H1 (cell line): ENCODE results near the gene PPARD. TPM values are rescaled to one million over a fixed set of nuclear protein-coding genes. Genes with fewer than 3 reads are reported as not detected.
"Not testable (repeated sequence)": the region's sequence is repeated elsewhere in the genome, so short reads cannot be mapped to it uniquely, and the experiment has no call there.

Experiments used
- CTCF ChIA-PET: fragments of 300-600 bp; sonication (Branson Sonifier 250); formaldehyde crosslinking; loops from one replicate; lab custom pipeline; 2021; ENCODE audit not compliant: partially characterized antibody; lab: Charles Lee
- POLR2A ChIA-PET: fragments of 300-600 bp; sonication (Branson Sonifier 250); formaldehyde crosslinking; loops from one replicate; lab custom pipeline; 2021; ENCODE audit warnings: inconsistent platforms; ENCODE audit not compliant: partially characterized antibody; lab: Charles Lee
- DNase-seq, 2 experiments: peaks; one replicate each; pipeline versions ENCODE4 v3.0.0 to v3.0.0-alpha.2; 2010 to 2022; ENCODE audit warnings: low spot score in 2 of 2, low read depth in 1 of 2, mixed read lengths in 1 of 2
- FAIRE-seq: peaks from 2 replicates; lab custom pipeline; 2011; peaks lifted over from hg19 to GRCh38; lab: Jason Lieb, UNC
- H2AFZ ChIP-seq: 2 replicates; pipeline ENCODE4 v1.8.1; 2012; ENCODE audit warnings: low read length, inconsistent platforms
- H2AK5ac ChIP-seq: 2 replicates; pipeline ENCODE4 v1.6.1; 2013; ENCODE audit warnings: low read depth, low read length
- H2BK120ac ChIP-seq: replicated peaks from 2 replicates; pipeline ENCODE3; 2013; ENCODE audit warnings: low read depth, low read length, inconsistent platforms
- H2BK12ac ChIP-seq: 2 replicates; pipeline ENCODE4 v1.6.1; 2013; ENCODE audit warnings: low read depth, low read length
- H2BK15ac ChIP-seq: 2 replicates; pipeline ENCODE4 v1.6.1; 2013; ENCODE audit warnings: low read length
- H2BK20ac ChIP-seq: 2 replicates; pipeline ENCODE4 v1.6.1; 2013; ENCODE audit warnings: low read length
- H2BK5ac ChIP-seq: 2 replicates; pipeline ENCODE4 v1.6.1; 2013; ENCODE audit warnings: low read depth, low read length
- H3K14ac ChIP-seq: 2 replicates; pipeline ENCODE4 v1.6.1; 2013; ENCODE audit warnings: inconsistent platforms; ENCODE audit not compliant: insufficient read length
- H3K18ac ChIP-seq: 2 replicates; pipeline ENCODE4 v1.6.1; 2013; ENCODE audit warnings: low read length; ENCODE audit errors: extremely low read depth
- H3K23ac ChIP-seq: 2 replicates; pipeline ENCODE4 v1.6.1; 2013; ENCODE audit warnings: inconsistent platforms; ENCODE audit not compliant: insufficient read length
- H3K23me2 ChIP-seq: 2 replicates; pipeline ENCODE4 v1.6.1; 2013; ENCODE audit warnings: low read depth, low read length
- H3K27ac ChIP-seq: 2 replicates; pipeline ENCODE4 v1.6.1; 2011; ENCODE audit warnings: low read depth, low read length, inconsistent platforms
- H3K27me3 ChIP-seq, 4 experiments: replicated peaks in 1 of 4; 1 replicate in 1 of 4; 2 replicates in 3 of 4; pipeline versions ENCODE4 v1.6.1 to v1.8.1; 2011 to 2013; ENCODE audit warnings: low read length in 3 of 4, mild to moderate bottlenecking in 3 of 4, inconsistent platforms in 2 of 4, mixed read lengths in 2 of 4, moderate library complexity in 1 of 4; ENCODE audit not compliant: control insufficient read depth in 3 of 4, insufficient read depth in 3 of 4; ENCODE audit errors: extremely low read depth in 1 of 4
- H3K36me3 ChIP-seq, 4 experiments: 2 replicates each; pipeline versions ENCODE4 v1.6.1 to v1.8.1; 2011 to 2013; ENCODE audit warnings: mild to moderate bottlenecking in 4 of 4, low read length in 3 of 4, moderate library complexity in 2 of 4, control low read depth in 1 of 4, inconsistent platforms in 1 of 4; ENCODE audit not compliant: insufficient read depth in 4 of 4, control insufficient read depth in 2 of 4
- H3K4ac ChIP-seq: replicated peaks from 2 replicates; pipeline ENCODE3; 2013; ENCODE audit warnings: low read length, low read depth, mixed read lengths, inconsistent platforms; ENCODE audit not compliant: insufficient read length
- H3K4me1 ChIP-seq, 4 experiments: replicated peaks in 1 of 4; 1 replicate in 1 of 4; 2 replicates in 3 of 4; pipeline versions ENCODE4 v1.6.1 to v1.8.1; 2011 to 2013; ENCODE audit warnings: low read length in 3 of 4, inconsistent platforms in 2 of 4, mixed read lengths in 1 of 4; ENCODE audit not compliant: insufficient read depth in 4 of 4, control insufficient read depth in 3 of 4
- H3K4me2 ChIP-seq, 2 experiments: 2 replicates each; pipeline versions ENCODE4 v1.6.1 to v1.8.1; 2011 to 2013; ENCODE audit warnings: low read depth in 2 of 2, low read length in 2 of 2, control low read depth in 1 of 2, inconsistent platforms in 1 of 2, mild to moderate bottlenecking in 1 of 2; ENCODE audit not compliant: insufficient read depth in 1 of 2
- H3K4me3 ChIP-seq, 4 experiments: fragments of 200-600, 300-600 bp in 1 of 4; sonication (generic), shearing (Covaris generic), sonication (Bioruptor Twin) in 1 of 4; 2 replicates each; pipeline versions ENCODE4 v1.5.1 to v1.8.1; 2011 to 2016; ENCODE audit warnings: low read length in 4 of 4, low read depth in 3 of 4, control low read depth in 2 of 4, inconsistent platforms in 2 of 4, mild to moderate bottlenecking in 2 of 4, mixed read lengths in 1 of 4, moderate library complexity in 1 of 4; ENCODE audit not compliant: insufficient read depth in 2 of 4; ENCODE audit errors: extremely low read depth in 1 of 4
- H3K56ac ChIP-seq: replicated peaks from 2 replicates; pipeline ENCODE3; 2013; ENCODE audit warnings: low read depth, mild to moderate bottlenecking, mixed read lengths, low read length, inconsistent platforms; ENCODE audit not compliant: insufficient read length
- H3K79me1 ChIP-seq: 2 replicates; pipeline ENCODE4 v1.6.1; 2013; ENCODE audit warnings: low read depth, low read length, control low read depth
- H3K79me2 ChIP-seq, 2 experiments: 2 replicates each; pipeline versions ENCODE4 v1.6.1 to v1.8.1; 2012 to 2013; ENCODE audit warnings: low read length in 2 of 2, mild to moderate bottlenecking in 2 of 2, inconsistent platforms in 1 of 2; ENCODE audit not compliant: insufficient read depth in 2 of 2, control insufficient read depth in 1 of 2
- H3K9ac ChIP-seq, 4 experiments: replicated peaks in 1 of 4; 1 replicate in 1 of 4; 2 replicates in 3 of 4; pipeline versions ENCODE4 v1.6.1 to v1.8.1; 2011 to 2013; ENCODE audit warnings: low read depth in 3 of 4, low read length in 3 of 4, control low read depth in 2 of 4, mild to moderate bottlenecking in 2 of 4, moderate library complexity in 2 of 4, inconsistent platforms in 1 of 4; ENCODE audit errors: extremely low read depth in 1 of 4
- H3K9me3 ChIP-seq, 2 experiments: 2 replicates each; pipeline versions ENCODE4 v1.6.1 to v1.8.1; 2012 to 2013; ENCODE audit warnings: mild to moderate bottlenecking in 2 of 2, moderate library complexity in 2 of 2, control low read depth in 1 of 2, inconsistent platforms in 1 of 2, low read depth in 1 of 2, low read length in 1 of 2, mixed read lengths in 1 of 2; ENCODE audit not compliant: insufficient read depth in 2 of 2
- H4K20me1 ChIP-seq, 2 experiments: replicated peaks in 1 of 2; 2 replicates each; pipeline versions ENCODE3 to v1.8.1; 2011 to 2013; ENCODE audit warnings: inconsistent platforms in 2 of 2, low read length in 2 of 2, mild to moderate bottlenecking in 1 of 2; ENCODE audit not compliant: insufficient read depth in 2 of 2, control insufficient read depth in 1 of 2
- H4K5ac ChIP-seq: 2 replicates; pipeline ENCODE4 v1.6.1; 2013; ENCODE audit warnings: low read length, low read depth, mixed read lengths, inconsistent platforms; ENCODE audit not compliant: insufficient read length
- H4K8ac ChIP-seq: 2 replicates; pipeline ENCODE4 v1.8.0; 2013; ENCODE audit warnings: mild to moderate bottlenecking, moderate library complexity, low read length, inconsistent platforms; ENCODE audit not compliant: insufficient read depth; ENCODE audit errors: extremely low read depth
- H4K91ac ChIP-seq: replicated peaks from 2 replicates; pipeline ENCODE3; 2013; ENCODE audit warnings: low read length, mixed read lengths, inconsistent platforms; ENCODE audit not compliant: insufficient read length
- WGBS, 2 experiments: shearing (Covaris generic) in 1 of 2; methylation state at CpG; one replicate each; pipeline versions ENCODE4 v1.1.6 to v1.1.7; 2013 to 2015; ENCODE audit warnings: low lambda C conversion rate in 2 of 2, mixed read lengths in 2 of 2, inconsistent platforms in 1 of 2, low coverage in 1 of 2, missing lambda C conversion rate in 1 of 2; ENCODE audit not compliant: insufficient replicate concordance in 2 of 2, insufficient coverage in 1 of 2, insufficient read length in 1 of 2; ENCODE audit errors: extremely low coverage in 1 of 2, missing lambda C conversion rate in 1 of 2; 5-methylcytosine and 5-hydroxymethylcytosine counted together
- polyA plus RNA-seq, 7 experiments: library from polyadenylated mRNA; depleted of rRNA in 3 of 7; stranded (reverse) in 5 of 7; unstranded in 2 of 7; fragments of >200 nt in 5 of 7; fragments of 200-250 nt in 2 of 7; gene quantifications; 1 replicate in 5 of 7; 2 replicates in 1 of 7; 4 replicates in 1 of 7; pipeline versions ENCODE4 v1.2.1 to v1.2.3, GENCODE V29; 2011 to 2013; ENCODE audit warnings: missing spikeins in 2 of 7, mixed read lengths in 2 of 7
- total RNA-seq: library from RNA; stranded (reverse); fragmentation: NEBNext Ultra II Directional; extraction: Animal tissue kit (Norgen Biotek cat#: 25700); gene quantifications from 2 replicates; pipeline ENCODE4 v1.2.1, GENCODE V29; 2021

PPARD gene
- total and polyA plus RNA-seq, 2 of the 8 experiments (the other 6 are each of a cell fraction or from before 2014, with no cell fraction given), result 14.6 to 14.9 TPM

DNA sequence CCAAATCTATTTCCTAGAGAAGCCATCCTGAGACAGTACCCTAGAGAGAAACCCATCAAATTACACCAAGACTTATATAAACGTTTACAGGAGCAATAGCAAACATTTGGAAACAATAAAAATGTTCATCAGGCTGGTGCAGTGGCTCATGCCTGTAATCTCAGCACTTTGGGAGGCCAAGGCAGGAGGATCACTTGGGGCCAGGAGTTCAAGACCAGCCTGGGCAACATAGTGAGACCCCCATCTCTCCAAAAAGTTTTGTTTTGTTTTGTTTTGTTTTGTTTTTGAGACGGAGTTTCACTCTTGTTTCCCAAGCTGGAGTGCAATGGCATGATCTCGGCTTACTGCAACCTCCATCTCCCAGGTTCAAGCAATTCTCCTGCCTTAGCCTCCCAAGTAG is 90.3 kb downstream of the PPARD start:
- not testable (repeated sequence) for H3K14ac ChIP-seq, DNase-seq, H3K9me3 ChIP-seq, H3K23ac ChIP-seq, H3K4me2 ChIP-seq, H2BK15ac ChIP-seq, H4K5ac ChIP-seq, H4K91ac ChIP-seq, H2BK20ac ChIP-seq, H4K8ac ChIP-seq, H3K79me1 ChIP-seq, H3K4ac ChIP-seq, H2AFZ ChIP-seq, H3K23me2 ChIP-seq, H2BK120ac ChIP-seq, H3K36me3 ChIP-seq, H3K79me2 ChIP-seq, H3K27me3 ChIP-seq, H4K20me1 ChIP-seq, H2AK5ac ChIP-seq, H3K4me3 ChIP-seq, H3K18ac ChIP-seq, FAIRE-seq, H2BK5ac ChIP-seq, H3K56ac ChIP-seq, H2BK12ac ChIP-seq, H3K27ac ChIP-seq, H3K9ac ChIP-seq
- ChIA-PET CTCF (interaction anchor here (1.0 to 15.8 kb wide), 3 partner anchors 13 to 18 kb away, joined by 3 to 138 read pairs (median 3); no protein-coding TSS in a partner anchor), POLR2A (interaction anchor here (0.6 to 0.9 kb wide), 2 partner anchors 8 to 41 kb away, joined by 3 read pairs; no protein-coding TSS in a partner anchor)
- H3K4me1 ChIP-seq, result peaks cover 6 to 10% (median 8%) of the 10 kb centered on the region in 4 experiments; a peak in 6 of 7 replicates
- WGBS, 2 experiments, result 82% methylated on average over 3 of the region's 3 CpGs; no CpG with 5 or more reads in 1 of the 2 experiments
